ENCODE measurements around the gene POLR3B. TPM values are rescaled to one million over a fixed set of nuclear protein-coding genes. Genes with fewer than 3 reads are reported as not detected.
"Not testable (repeated sequence)": the region's sequence is repeated elsewhere in the genome, so short reads cannot be mapped to it uniquely, and the experiment has no call there.

Gene POLR3B
- total RNA-seq (1 to 10 TPM; 8.1 to 9.1 TPM), polyA plus RNA-seq (1 to 10 TPM; 3.1 to 6.2 (median 4.2) TPM), total RNA-seq (9.8 to 44.4 (median 15.1) reads per million in 6 experiments)

DNA sequence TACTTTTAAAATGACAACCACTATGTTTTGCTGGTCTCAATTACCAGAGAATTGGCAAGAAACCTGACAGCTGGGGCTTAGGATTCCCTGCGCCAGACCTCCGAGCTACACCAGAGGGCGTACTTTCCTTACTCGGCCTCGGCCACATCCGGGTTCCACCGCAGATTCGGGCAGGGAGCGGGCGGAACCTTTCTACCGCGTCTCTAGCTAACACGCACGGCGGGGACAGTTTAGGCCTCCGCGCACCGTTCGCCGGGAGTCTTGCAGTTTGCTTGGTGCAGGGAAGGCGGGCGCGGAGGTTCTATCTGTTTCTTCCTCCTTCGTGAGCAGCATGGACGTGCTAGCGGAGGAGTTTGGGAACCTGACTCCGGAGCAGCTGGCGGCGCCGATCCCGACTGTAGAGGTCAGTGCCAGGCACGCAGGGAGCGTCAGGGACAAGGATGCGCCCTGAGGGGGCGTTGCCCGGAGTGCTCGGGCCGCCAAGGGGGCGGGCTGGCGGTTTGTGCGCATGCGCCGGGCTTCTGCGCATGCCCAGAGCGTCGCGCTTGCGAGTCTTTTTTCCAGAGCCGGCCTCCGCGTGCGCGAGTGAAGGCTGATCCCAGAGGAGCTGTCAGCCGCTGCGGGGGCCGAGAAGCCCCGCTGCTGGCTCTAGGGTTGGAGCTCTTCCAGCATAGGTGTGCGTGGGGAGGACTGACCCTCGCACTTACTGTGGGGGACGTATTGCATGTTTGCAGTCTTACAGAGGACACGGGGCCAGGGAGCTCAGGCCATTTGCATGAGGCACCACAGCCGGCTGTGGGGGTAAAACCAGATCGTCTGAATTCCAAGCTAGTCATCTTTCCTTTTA, at the start of gene POLR3B:
Gene POLR3B, plus strand, starts transcription at position 200 of the 847 bp plus-strand sequence. Its CDS starts 132 bp downstream, at position 332.
- Mint-ChIP-seq H3K4me1 (peaks cover 10 to 20% (median 19%) of the 10 kb centered on the region in 4 donors), H3K27me3 (peaks cover 0 to 3% (median 0%) of the 10 kb centered on the region in 5 donors), H3K36me3 (no peaks in the 10 kb centered on the region), H3K27ac (peak within 1 kb of the TSS; percentile 80 to 97 (median 93)), H3K4me3 (peak within 1 kb of the TSS; percentile 82 to 97 (median 93)), H3K9me3 (no peaks in the 10 kb centered on the region)
- POLR2A ChIA-PET = interaction anchor here (1.0 to 2.9 kb wide), 10 partner anchors 10 to 1328 kb away, joined by 3 to 57 read pairs (median 6); partner anchors contain the start of genes APPL2, CRY1, PWP1 and TCP11L2
- peak; percentile 90 to 100 (median 96) for DNase-seq
- ATAC-seq = peak; percentile 93 to 94

DNA sequence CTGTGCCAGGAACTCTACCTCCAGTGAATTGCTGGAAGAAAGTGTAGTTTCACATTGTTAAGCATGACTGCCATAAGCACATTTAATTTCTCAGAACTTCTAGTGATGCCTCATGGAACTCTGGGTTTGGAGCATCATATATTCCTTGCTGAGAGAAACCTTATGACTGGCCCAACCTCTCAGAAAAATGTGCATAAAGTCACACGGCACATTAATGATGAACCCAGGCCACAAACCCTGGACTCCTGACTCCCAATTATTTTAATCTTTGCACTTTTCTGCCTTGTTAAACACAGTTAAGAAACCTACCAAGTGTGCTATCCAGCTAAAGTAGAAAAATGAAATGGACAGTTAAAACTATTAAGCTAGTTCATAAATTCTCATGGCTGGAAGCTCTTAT, 49.4 kb upstream of the POLR3B start:
- H3K27ac Mint-ChIP-seq = peak overlapping the region in 6 of 10 donors; percentile 29 to 89 (median 64)
- ATAC-seq (no peak), DNase-seq (no peak)
- POLR2A ChIA-PET = no interaction called here
- H3K9me3 Mint-ChIP-seq = no peaks in the 10 kb centered on the region
- peaks cover 0 to 59% (median 2%) of the 10 kb centered on the region in 3 donors for H3K36me3 Mint-ChIP-seq
- H3K4me3 Mint-ChIP-seq = no peak overlapping the region
- peaks cover 54 to 88% (median 83%) of the 10 kb centered on the region in 4 donors for H3K4me1 Mint-ChIP-seq
- H3K27me3 Mint-ChIP-seq = no peaks in the 10 kb centered on the region

DNA sequence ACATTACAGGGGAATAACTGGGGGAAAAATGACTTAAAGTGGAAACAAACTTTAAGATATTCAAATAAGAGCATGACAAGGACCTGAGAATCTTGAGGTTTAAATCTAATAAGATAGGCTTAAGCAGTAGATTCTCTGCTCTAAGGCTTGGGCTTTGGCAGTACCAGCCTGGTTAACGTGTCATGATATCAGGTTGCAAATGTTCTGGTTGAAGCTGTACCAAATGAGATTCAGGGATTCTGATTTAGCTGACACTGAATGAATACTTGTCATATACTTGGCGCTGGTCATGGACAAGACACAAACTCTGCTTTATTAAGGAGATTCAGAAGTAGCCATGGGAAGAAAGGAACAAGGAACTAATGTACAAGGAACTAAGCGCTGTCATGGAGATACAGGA, 48.9 kb upstream of the POLR3B start:
- H3K36me3 Mint-ChIP-seq = peaks cover 0 to 62% (median 2%) of the 10 kb centered on the region in 3 donors
- H3K27me3 Mint-ChIP-seq = no peaks in the 10 kb centered on the region
- peaks cover 52 to 84% (median 81%) of the 10 kb centered on the region in 4 donors for H3K4me1 Mint-ChIP-seq
- peak overlapping the region in 9 of 10 donors; percentile 12 to 89 (median 62) for H3K27ac Mint-ChIP-seq
- POLR2A ChIA-PET = no interaction called here
- no peak for ATAC-seq
- H3K9me3 Mint-ChIP-seq = no peaks in the 10 kb centered on the region
- DNase-seq = no peak
- H3K4me3 Mint-ChIP-seq = no peak overlapping the region

DNA sequence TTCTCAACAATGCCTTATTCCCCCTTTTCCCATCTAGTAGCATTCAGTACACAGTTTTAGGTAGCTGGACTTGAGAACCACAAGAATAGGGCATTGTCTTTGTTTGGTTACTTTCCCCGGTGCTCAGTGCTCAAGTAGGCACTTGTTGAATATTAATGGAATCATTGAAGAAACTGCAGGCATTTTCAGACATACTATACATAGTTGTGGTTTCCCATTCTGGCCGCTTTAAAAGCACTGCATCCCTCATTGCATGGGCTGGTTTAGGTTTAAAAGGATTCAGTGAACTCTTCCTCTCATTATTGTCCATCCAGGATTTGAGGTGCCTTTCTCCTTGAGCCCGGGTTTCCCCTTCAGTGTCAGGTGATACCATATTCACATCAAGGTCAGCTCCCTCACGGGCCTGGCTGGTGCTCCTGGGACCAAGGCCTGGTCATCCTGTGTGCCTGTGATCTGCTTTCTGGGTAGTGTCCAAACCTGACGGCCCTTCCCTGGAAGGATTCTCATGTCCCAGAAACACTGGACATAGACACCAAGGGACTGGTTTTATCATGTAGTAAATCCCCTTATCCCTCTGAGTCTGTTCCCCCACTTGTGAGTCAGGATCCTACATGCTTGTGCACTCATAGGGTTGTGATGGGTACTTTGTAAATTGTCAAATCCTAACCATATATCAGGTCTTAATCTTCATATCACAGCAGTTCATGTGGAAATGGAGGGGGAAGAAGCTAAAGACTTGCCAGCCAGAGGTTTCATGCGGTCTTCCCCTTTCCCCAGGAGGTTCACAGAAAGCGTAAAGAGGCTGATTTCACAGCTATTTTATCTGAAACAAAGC, 47.7 kb upstream of the POLR3B start:
- H3K4me3 Mint-ChIP-seq = peak overlapping the region in 4 of 10 donors; percentile 6 to 35 (median 18)
- POLR2A ChIA-PET = interaction anchor here (0.5 to 1.9 kb wide), 3 partner anchors 8 to 82 kb away, joined by 3 to 11 read pairs (median 3); partner anchors contain the start of gene TCP11L2
- H3K27ac Mint-ChIP-seq = peak overlapping the region; percentile 36 to 90 (median 66)

GRCh38 chr12:106310687-106311086, 46.9 kb upstream of the POLR3B start:
- POLR2A ChIA-PET = interaction anchor here (1.2 to 1.9 kb wide), 2 partner anchors 9 to 83 kb away, joined by 3 to 11 read pairs; partner anchors contain the start of gene TCP11L2
- Mint-ChIP-seq H3K27ac (peak overlapping the region in 9 of 10 donors; percentile 36 to 90 (median 71)), H3K4me3 (peak overlapping the region in 1 of 10 donors; percentile 59)

More for the DNA sequence above, 47.7 kb upstream of the POLR3B start:
- ATAC-seq = no peak
- Mint-ChIP-seq H3K27me3 (no peaks in the 10 kb centered on the region), H3K4me1 (peaks cover 42 to 71% (median 68%) of the 10 kb centered on the region in 4 donors), H3K36me3 (peaks cover 0 to 69% (median 3%) of the 10 kb centered on the region in 3 donors), H3K9me3 (no peaks in the 10 kb centered on the region)
- DNase-seq = no peak

GRCh38 chr12:106311139-106311538, 46.4 kb upstream of the POLR3B start:
- Mint-ChIP-seq H3K36me3 (peaks cover 4 to 79% (median 10%) of the 10 kb centered on the region in 3 donors), H3K27me3 (no peaks in the 10 kb centered on the region), H3K4me3 (peak overlapping the region in 4 of 10 donors; percentile 9 to 49 (median 18)), H3K27ac (peak overlapping the region; percentile 5 to 90 (median 62)), H3K4me1 (peaks cover 33 to 62% (median 61%) of the 10 kb centered on the region in 4 donors), H3K9me3 (no peaks in the 10 kb centered on the region)
- no peak for DNase-seq
- POLR2A ChIA-PET = interaction anchor here (1.2 to 1.9 kb wide), 3 partner anchors 9 to 83 kb away, joined by 3 to 11 read pairs (median 5); partner anchors contain the start of genes POLR3B and TCP11L2
- no peak for ATAC-seq

More at GRCh38 chr12:106310687-106311086, 46.9 kb upstream of the POLR3B start:
- peaks cover 35 to 66% (median 63%) of the 10 kb centered on the region in 4 donors for H3K4me1 Mint-ChIP-seq
- DNase-seq (no peak), ATAC-seq (no peak)
- no peaks in the 10 kb centered on the region for H3K9me3 Mint-ChIP-seq
- no peaks in the 10 kb centered on the region for H3K27me3 Mint-ChIP-seq
- peaks cover 4 to 77% (median 10%) of the 10 kb centered on the region in 3 donors for H3K36me3 Mint-ChIP-seq

GRCh38 chr12:106313413-106313812, 44.1 kb upstream of the POLR3B start:
- POLR2A ChIA-PET = interaction anchor here (1.1 to 2.8 kb wide), 2 partner anchors 10 to 12 kb away, joined by 7 to 8 read pairs; partner anchors contain the start of gene TCP11L2
- Mint-ChIP-seq H3K36me3 (peaks cover 4 to 83% (median 23%) of the 10 kb centered on the region in 3 donors), H3K4me1 (peaks cover 25 to 46% (median 44%) of the 10 kb centered on the region in 4 donors)
- ATAC-seq, H3K4me3 Mint-ChIP-seq, H3K27me3 Mint-ChIP-seq, DNase-seq, H3K27ac Mint-ChIP-seq, H3K9me3 Mint-ChIP-seq: not testable (repeated sequence)

DNA sequence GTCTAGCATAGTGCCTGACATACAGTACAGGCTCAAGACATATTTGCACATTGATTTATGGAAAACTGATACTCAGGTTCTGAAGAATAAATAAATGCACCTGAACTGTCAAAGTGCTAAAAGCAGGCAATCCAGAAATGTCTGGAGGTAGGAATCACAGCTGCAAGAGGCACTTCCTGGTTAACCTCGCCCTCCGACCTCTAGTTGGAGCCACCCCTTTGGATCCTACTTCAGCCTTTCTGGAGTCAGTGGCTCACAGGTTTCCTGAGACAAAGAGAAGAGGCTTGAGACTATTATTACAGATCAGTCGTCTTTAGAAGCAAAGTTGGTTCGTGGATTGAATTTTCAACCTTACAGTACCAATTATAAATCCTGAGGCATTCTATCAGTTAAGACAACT, 42.0 kb upstream of the POLR3B start:
- ATAC-seq (no peak), DNase-seq (no peak)
- no peaks in the 10 kb centered on the region for H3K9me3 Mint-ChIP-seq
- POLR2A ChIA-PET = interaction anchor here (1.2 to 2.8 kb wide), 2 partner anchors 9 to 13 kb away, joined by 3 to 8 read pairs; partner anchors contain the start of gene TCP11L2
- peak overlapping the region in 4 of 10 donors; percentile 9 to 75 (median 52) for H3K27ac Mint-ChIP-seq
- no peaks in the 10 kb centered on the region for H3K27me3 Mint-ChIP-seq
- peaks cover 9 to 25% (median 24%) of the 10 kb centered on the region in 4 donors for H3K4me1 Mint-ChIP-seq
- no peak overlapping the region for H3K4me3 Mint-ChIP-seq
- peaks cover 4 to 88% (median 37%) of the 10 kb centered on the region in 3 donors for H3K36me3 Mint-ChIP-seq

- no peak for DNase-seq
- Mint-ChIP-seq H3K27me3 (no peaks in the 10 kb centered on the region), H3K4me3 (no peak overlapping the region), H3K9me3 (no peaks in the 10 kb centered on the region), H3K4me1 (peaks cover 7 to 17% (median 11%) of the 10 kb centered on the region in 4 donors), H3K36me3 (peaks cover 11 to 90% (median 50%) of the 10 kb centered on the region in 3 donors), H3K27ac (peak overlapping the region in 1 of 10 donors; percentile 19)
- no peak for ATAC-seq
- POLR2A ChIA-PET = interaction anchor here (2.8 kb wide), 1 partner anchor 15 kb away, joined by 16 read pairs; the partner anchor contains the start of gene TCP11L2
Observed at GRCh38 chr12:106317406-106318082, 40.0 kb upstream of the POLR3B start.

DNA sequence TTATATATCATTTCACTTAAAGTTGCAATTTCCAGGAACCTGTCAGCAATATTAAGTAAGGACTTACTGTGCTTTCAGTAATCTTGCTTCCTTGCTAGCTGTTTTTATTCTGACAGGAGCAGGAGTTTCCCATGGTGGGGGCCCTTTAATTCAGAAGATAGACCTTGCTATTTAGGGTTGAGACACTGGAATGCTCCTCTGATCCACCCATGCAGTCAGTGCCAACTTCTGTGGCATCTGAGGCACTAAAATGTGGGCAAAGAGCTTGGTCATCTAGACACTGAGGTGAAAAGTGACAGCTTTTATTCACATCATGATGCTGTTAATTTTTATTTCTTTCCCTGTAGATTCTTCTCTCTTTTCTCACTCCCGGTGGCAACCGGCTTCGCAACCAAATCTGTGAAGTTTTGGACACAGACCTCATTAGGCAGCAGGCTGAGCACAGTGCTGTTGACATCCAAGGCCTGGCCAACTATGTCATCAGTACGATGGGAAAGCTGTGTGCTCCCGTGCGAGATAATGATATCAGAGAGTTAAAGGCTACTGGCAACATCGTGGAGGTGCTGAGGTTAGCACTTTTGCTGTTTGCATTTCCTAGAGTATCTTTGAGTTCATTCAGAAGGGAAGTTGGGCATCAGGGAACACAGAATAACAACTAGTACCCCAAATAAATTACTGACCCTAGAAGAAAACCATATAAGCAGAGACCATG, 36.3 kb upstream of the POLR3B start:
- no peaks in the 10 kb centered on the region for H3K27me3 Mint-ChIP-seq
- H3K4me3 Mint-ChIP-seq = no peak overlapping the region
- no peak for DNase-seq
- POLR2A ChIA-PET = interaction anchor here (1.2 to 2.4 kb wide), 2 partner anchors 17 to 19 kb away, joined by 5 to 9 read pairs; no protein-coding TSS in a partner anchor
- no peaks in the 10 kb centered on the region for H3K9me3 Mint-ChIP-seq
- H3K36me3 Mint-ChIP-seq = peaks cover 14 to 92% (median 63%) of the 10 kb centered on the region in 3 donors
- H3K4me1 Mint-ChIP-seq = peaks cover 3 to 27% (median 22%) of the 10 kb centered on the region in 4 donors
- ATAC-seq = no peak
- H3K27ac Mint-ChIP-seq = peak overlapping the region in 1 of 10 donors; percentile 74
